Measurements from ENCODE around the gene SLC23A1.
"Not testable (repeated sequence)": the region's sequence is repeated elsewhere in the genome, so short reads cannot be mapped to it uniquely, and the experiment has no call there.

SLC23A1 gene

GRCh38 chr5:139388198-139388821 is 5.2 kb upstream of the SLC23A1 start:
- DNase-seq: no peak

GRCh38 chr5:139387611-139388197 is 4.6 kb upstream of the SLC23A1 start:
- no peak for DNase-seq

- not testable (repeated sequence) for DNase-seq
Observed at GRCh38 chr5:139386956-139387355, 3.9 kb upstream of the SLC23A1 start.

GRCh38 chr5:139386050-139386438 is 2.9 kb upstream of the SLC23A1 start:
- DNase-seq: no peak

GRCh38 chr5:139385061-139386049 is 2.3 kb upstream of the SLC23A1 start:
- no peak for DNase-seq

- DNase-seq: no peak
Observed at GRCh38 chr5:139384591-139385051, 1.5 kb upstream of the SLC23A1 start.

- DNase-seq: no peak
Observed at GRCh38 chr5:139383993-139384590, 995 bp upstream of the SLC23A1 start.

GRCh38 chr5:139382807-139383206 is 290 bp downstream of the SLC23A1 start:
- no peak for DNase-seq

- DNase-seq: no peak
Observed at GRCh38 chr5:139381837-139382761, 998 bp downstream of the SLC23A1 start.

GRCh38 chr5:139379626-139380449 is 3.3 kb downstream of the SLC23A1 start:
- DNase-seq: no peak

- no peak for DNase-seq
Observed at GRCh38 chr5:139378941-139379361, 4.1 kb downstream of the SLC23A1 start.

- DNase-seq: no peak
Observed at GRCh38 chr5:139378101-139378825, 4.8 kb downstream of the SLC23A1 start.

GRCh38 chr5:139377226-139377625 is 5.9 kb downstream of the SLC23A1 start:
- no peak for DNase-seq

- no peak for DNase-seq
Observed at GRCh38 chr5:139376364-139376763, 6.7 kb downstream of the SLC23A1 start.

GRCh38 chr5:139374909-139375308 is 8.2 kb downstream of the SLC23A1 start:
- no peak for DNase-seq

GRCh38 chr5:139371482-139372435 is 11.3 kb downstream of the SLC23A1 start:
- no peak for DNase-seq

- no peak for DNase-seq
Observed at GRCh38 chr5:139369181-139369580, 13.9 kb downstream of the SLC23A1 start.

GRCh38 chr5:139368613-139369012 is 14.5 kb downstream of the SLC23A1 start:
- no peak for DNase-seq

- no peak for DNase-seq
Observed at GRCh38 chr5:139364466-139364865, 18.6 kb downstream of the SLC23A1 start.
